ENCODE measurements around the gene CCDC184.

The CCDC184 gene

GRCh38 chr12:48156652-48157017 lies 26.8 kb upstream of the CCDC184 start:
- POLR2A ChIA-PET (ENCODE audit: low non-redundant PET): interaction anchor here (0.6 kb wide), 1 partner anchor 213 kb away, joined by 5 read pairs; no protein-coding TSS in a partner anchor
- DNase-seq (ENCODE audit: low spot score): no peak
- peak overlapping the region; percentile 77 for H3K27ac ChIP-seq
- TF ChIP-seq, protein P1, sequence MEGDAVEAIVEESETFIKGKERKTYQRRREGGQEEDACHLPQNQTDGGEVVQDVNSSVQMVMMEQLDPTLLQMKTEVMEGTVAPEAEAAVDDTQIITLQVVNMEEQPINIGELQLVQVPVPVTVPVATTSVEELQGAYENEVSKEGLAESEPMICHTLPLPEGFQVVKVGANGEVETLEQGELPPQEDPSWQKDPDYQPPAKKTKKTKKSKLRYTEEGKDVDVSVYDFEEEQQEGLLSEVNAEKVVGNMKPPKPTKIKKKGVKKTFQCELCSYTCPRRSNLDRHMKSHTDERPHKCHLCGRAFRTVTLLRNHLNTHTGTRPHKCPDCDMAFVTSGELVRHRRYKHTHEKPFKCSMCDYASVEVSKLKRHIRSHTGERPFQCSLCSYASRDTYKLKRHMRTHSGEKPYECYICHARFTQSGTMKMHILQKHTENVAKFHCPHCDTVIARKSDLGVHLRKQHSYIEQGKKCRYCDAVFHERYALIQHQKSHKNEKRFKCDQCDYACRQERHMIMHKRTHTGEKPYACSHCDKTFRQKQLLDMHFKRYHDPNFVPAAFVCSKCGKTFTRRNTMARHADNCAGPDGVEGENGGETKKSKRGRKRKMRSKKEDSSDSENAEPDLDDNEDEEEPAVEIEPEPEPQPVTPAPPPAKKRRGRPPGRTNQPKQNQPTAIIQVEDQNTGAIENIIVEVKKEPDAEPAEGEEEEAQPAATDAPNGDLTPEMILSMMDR (conservative IDR thresholded peaks at IDR 0.05; ENCODE audit: low read depth): no peak
- CTCF ChIA-PET: interaction anchor here (0.6 kb wide), 1 partner anchor 694 kb away, joined by 11 read pairs; no protein-coding TSS in a partner anchor

GRCh38 chr12:48157018-48157888 lies 26.2 kb upstream of the CCDC184 start, which contains the start of gene ASB8:
ASB8 (minus strand) TSS chr12:48157515; CDS start chr12:48153496, 4,019 bp downstream.
- POLR2A ChIA-PET (ENCODE audit: low non-redundant PET): interaction anchor here (0.5 to 0.6 kb wide), 2 partner anchors 140 to 213 kb away, joined by 3 to 5 read pairs; no protein-coding TSS in a partner anchor
- TF ChIP-seq, protein P1 (conservative IDR thresholded peaks at IDR 0.05; ENCODE audit: low read depth): peak; percentile 55
- CTCF ChIA-PET: interaction anchor here (0.6 to 1.1 kb wide), 6 partner anchors 9 to 694 kb away, joined by 3 to 17 read pairs (median 4); no protein-coding TSS in a partner anchor
- peak within 1 kb of the TSS; percentile 77 for H3K27ac ChIP-seq
- peak; percentile 95 for DNase-seq (ENCODE audit: low spot score)

GRCh38 chr12:48157889-48158370 lies 25.5 kb upstream of the CCDC184 start:
- peak overlapping the region; percentile 77 for H3K27ac ChIP-seq
- TF ChIP-seq, protein P1 (conservative IDR thresholded peaks at IDR 0.05; ENCODE audit: low read depth): no peak
- no peak for DNase-seq (ENCODE audit: low spot score)
- ChIA-PET CTCF (interaction anchor here (0.6 to 1.1 kb wide), 3 partner anchors 9 to 109 kb away, joined by 4 to 17 read pairs (median 4); no protein-coding TSS in a partner anchor), POLR2A (ENCODE audit: low non-redundant PET) (no interaction called here)

- DNase-seq (ENCODE audit: low spot score): no peak
- TF ChIP-seq, protein P1 (conservative IDR thresholded peaks at IDR 0.05; ENCODE audit: low read depth): no peak
- CTCF ChIA-PET: no interaction called here
- no peak overlapping the region for H3K27ac ChIP-seq
- POLR2A ChIA-PET (ENCODE audit: low non-redundant PET): no interaction called here
These were observed 23.4 kb upstream of the CCDC184 start for GRCh38 chr12:48160046-48160445.

DNA sequence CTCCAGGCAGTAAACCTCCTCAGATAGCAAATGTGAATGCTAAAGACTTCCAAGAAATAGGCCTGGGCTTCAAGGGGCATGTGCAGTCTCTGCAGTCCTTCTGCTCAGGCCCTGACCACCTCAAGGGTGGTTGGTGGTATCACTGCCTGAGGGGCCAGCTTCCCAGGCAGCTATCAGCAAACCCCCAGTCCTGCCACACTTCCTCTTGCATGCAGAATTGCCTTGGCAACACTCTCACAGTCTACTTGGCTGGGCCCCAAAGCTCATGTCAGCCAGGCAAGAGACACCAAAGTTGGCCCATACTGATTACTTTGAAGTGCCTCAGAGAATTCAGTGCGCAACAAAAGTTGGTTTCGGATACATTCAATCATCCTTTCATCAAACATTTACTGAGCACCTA lies 22.6 kb upstream of the CCDC184 start:
- no peak for DNase-seq (ENCODE audit: low spot score)
- TF ChIP-seq, protein P1 (conservative IDR thresholded peaks at IDR 0.05; ENCODE audit: low read depth): no peak
- POLR2A ChIA-PET (ENCODE audit: low non-redundant PET): no interaction called here

DNA sequence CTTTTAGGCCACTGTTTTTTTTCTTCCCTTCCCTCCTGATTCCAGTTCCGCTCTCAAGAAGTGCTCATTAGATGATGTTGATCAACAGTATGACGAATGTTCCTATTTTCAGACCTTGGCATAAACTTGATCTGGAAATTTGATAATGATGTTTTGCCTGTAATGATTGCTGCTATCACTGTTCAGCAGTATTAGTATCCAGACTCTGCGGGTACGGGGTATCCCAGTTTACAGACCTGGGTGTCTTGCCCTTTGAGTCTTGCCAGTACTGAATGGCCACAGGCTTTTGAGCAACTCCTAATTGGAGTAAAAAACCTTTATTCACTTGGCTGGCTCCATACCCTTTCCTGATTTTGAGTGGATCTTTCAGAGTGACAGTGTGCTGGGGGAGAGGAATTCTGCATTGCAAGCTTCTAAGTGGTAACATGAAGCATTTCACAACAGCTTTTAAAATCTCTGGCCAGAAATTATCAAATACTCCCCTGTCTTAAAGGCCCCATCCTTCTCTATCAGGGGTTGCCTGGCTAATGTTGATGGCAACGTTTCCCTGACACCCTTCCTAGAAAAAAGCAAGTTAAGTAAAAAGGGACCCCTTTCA lies 20.2 kb upstream of the CCDC184 start:
- POLR2A ChIA-PET (ENCODE audit: low non-redundant PET): no interaction called here
- TF ChIP-seq, protein P1 (conservative IDR thresholded peaks at IDR 0.05; ENCODE audit: low read depth): no peak
- DNase-seq (ENCODE audit: low spot score): no peak
- H3K27ac ChIP-seq: no peak overlapping the region
- CTCF ChIA-PET: interaction anchor here (0.7 to 1.5 kb wide), 3 partner anchors 20 to 455 kb away, joined by 3 to 4 read pairs (median 3); partner anchors contain the start of gene CCDC184

More for the DNA sequence above, 22.6 kb upstream of the CCDC184 start:
- CTCF ChIA-PET: no interaction called here
- no peak overlapping the region for H3K27ac ChIP-seq

All from RWPE1 (cell line).